Testis (tissue), 3 donors: ENCODE results near the gene CYB5R4. TPM values are rescaled to one million over a fixed set of nuclear protein-coding genes. Genes with fewer than 3 reads are reported as not detected.

Source experiments
- DNase-seq: peaks from one replicate; pipeline ENCODE4 v3.0.0-alpha.2; 2019
- H3K27ac ChIP-seq, 2 donors: fragments of 200-600 bp; sonication (generic); one replicate each; pipeline ENCODE4 v1.5.1; 2019
- H3K27me3 ChIP-seq: fragments of 200-600 bp; sonication (generic); one replicate; pipeline ENCODE4 v1.5.1; 2019
- H3K36me3 ChIP-seq: fragments of 200-600 bp; sonication (generic); one replicate; pipeline ENCODE4 v1.5.1; 2017; ENCODE audit warnings: low read depth; ENCODE audit errors: missing control alignments
- H3K4me1 ChIP-seq: fragments of 200-600 bp; sonication (generic); one replicate; pipeline ENCODE4 v1.5.1; 2019
- H3K4me3 ChIP-seq, 2 donors: fragments of 200-600 bp; sonication (generic); one replicate each; pipeline ENCODE4 v1.5.1; 2017 to 2019
- H3K9me3 ChIP-seq: fragments of 200-600 bp; sonication (generic); one replicate; pipeline ENCODE4 v1.5.1; 2017
- CTCF ChIP-seq, 3 experiments: fragments of 450-650 bp in 2 of 3; fragments of 200-600 bp in 1 of 3; sonication (generic) in 1 of 3; IDR thresholded peaks; one replicate each; pipeline ENCODE4 v1.5.1; 2016 to 2019; ENCODE audit warnings: antibody characterized with exemption in 3 of 3, mild to moderate bottlenecking in 2 of 3, moderate library complexity in 1 of 3
- POLR2A ChIP-seq: fragments of 450-650 bp; IDR thresholded peaks from one replicate; pipeline ENCODE4 v1.6.1; 2017; ENCODE audit warnings: antibody characterized with exemption, mild to moderate bottlenecking, moderate library complexity
- WGBS, 2 donors: methylation state at CpG; one replicate each; pipeline ENCODE4 v1.1.5; 2018; 5-methylcytosine and 5-hydroxymethylcytosine counted together
- intact Hi-C: fragments of 100-400 bp; cut with DNase I; formaldehyde crosslinking; loops from one replicate; pipeline ENCODE4 v1.15.1; 2023; ENCODE audit warnings: low total_unique reads
- polyA plus RNA-seq: library from polyadenylated mRNA; stranded (reverse); fragments of 350-450 nt; fragmentation: Illumina TruSeq; extraction: RNeasy Lipid Tissue Mini Kit (QIAGEN cat#74804); gene quantifications from one replicate; pipeline ENCODE4 v1.2.3, GENCODE V29; 2014; ENCODE audit warnings: low read depth, low replicate concordance; ENCODE audit not compliant: insufficient read depth
- total RNA-seq, 2 donors: library from RNA; depleted of rRNA; stranded (reverse); fragments of >200 nt; gene quantifications; one replicate each; pipeline ENCODE4 v1.2.3, GENCODE V29; 2016

Gene CYB5R4
- total and polyA plus RNA-seq, 3 donors from 2014 or later = 18.2 to 53.5 (median 20.5) TPM

- no peak for TF ChIP-seq POLR2A
- no peak for TF ChIP-seq CTCF (IDR thresholded peaks at IDR 0.05)
- Histone ChIP-seq H3K9me3 (no peaks in the 10 kb centered on the region), H3K4me3 (no peak overlapping the region), H3K4me1 (no peaks in the 10 kb centered on the region), H3K27ac (no peak overlapping the region), H3K36me3 (no peaks in the 10 kb centered on the region), H3K27me3 (no peaks in the 10 kb centered on the region)
- whole genome bisulfite sequencing, 2 donors = 81 to 86% methylated on average over 5 of the region's 5 CpGs
- intact Hi-C loops = no loop called here
- no peak for DNase-seq
Measured at GRCh38 chr6:84007871-84008270, 148.4 kb downstream of the CYB5R4 start.

- intact Hi-C loops = no loop called here
- TF ChIP-seq POLR2A = no peak
- TF ChIP-seq CTCF (IDR thresholded peaks at IDR 0.05) = no peak
- no peak for DNase-seq
- no peaks in the 10 kb centered on the region for H3K36me3 ChIP-seq
- H3K9me3 ChIP-seq = no peaks in the 10 kb centered on the region
- WGBS, 2 donors = 79 to 80% methylated on average over 2 of the region's 2 CpGs
- no peak overlapping the region for H3K27ac ChIP-seq
- no peaks in the 10 kb centered on the region for H3K4me1 ChIP-seq
- H3K4me3 ChIP-seq = no peak overlapping the region
- H3K27me3 ChIP-seq = no peaks in the 10 kb centered on the region
Measured at GRCh38 chr6:84013354-84013753, 153.9 kb downstream of the CYB5R4 start.

- Histone ChIP-seq H3K4me1 (no peaks in the 10 kb centered on the region), H3K27me3 (no peaks in the 10 kb centered on the region), H3K4me3 (no peak overlapping the region), H3K27ac (no peak overlapping the region), H3K36me3 (no peaks in the 10 kb centered on the region), H3K9me3 (no peaks in the 10 kb centered on the region)
- WGBS, 2 donors = 57 to 61% methylated on average over 3 of the region's 3 CpGs
- TF ChIP-seq POLR2A (no peak), CTCF (IDR thresholded peaks at IDR 0.05) (no peak)
- no peak for DNase-seq
- intact Hi-C loops = no loop called here
Measured at GRCh38 chr6:84013931-84014330, 154.4 kb downstream of the CYB5R4 start.

- H3K36me3 ChIP-seq = no peaks in the 10 kb centered on the region
- H3K4me1 ChIP-seq = no peaks in the 10 kb centered on the region
- no peak for TF ChIP-seq POLR2A
- TF ChIP-seq CTCF (IDR thresholded peaks at IDR 0.05) = no peak
- no peak overlapping the region for H3K4me3 ChIP-seq
- DNase-seq = no peak
- H3K27ac ChIP-seq = no peak overlapping the region
- H3K27me3 ChIP-seq = no peaks in the 10 kb centered on the region
- intact Hi-C loops = no loop called here
- no peaks in the 10 kb centered on the region for H3K9me3 ChIP-seq
- 59 to 73% methylated on average over 1 of the region's 1 CpG for WGBS, 2 donors
Measured at GRCh38 chr6:84016029-84016428, 156.5 kb downstream of the CYB5R4 start.

Other genes with a start within 250 kb of the CYB5R4 start
- 10 to 100 TPM; 13.3 to 32.9 TPM for gene SNAP91, start 150.6 kb upstream of the CYB5R4 start, total RNA-seq
- 37.5 TPM for gene SNAP91, start 150.6 kb upstream of the CYB5R4 start, polyA plus RNA-seq
- gene RIPPLY2, start 6.3 kb upstream of the CYB5R4 start, total RNA-seq = 1 to 10 TPM in 1 of 2 donors, under 1 TPM in 1; 0.63 to 2.1 TPM
- 0.96 TPM for gene RIPPLY2, start 6.3 kb upstream of the CYB5R4 start, polyA plus RNA-seq
- gene MRAP2, start 174.1 kb downstream of the CYB5R4 start, total RNA-seq = 1 to 10 TPM; 3.2 to 5.4 TPM
- gene MRAP2, start 174.1 kb downstream of the CYB5R4 start, polyA plus RNA-seq = 4.1 TPM